SH-SY5Y (cell line): ENCODE data around the gene UBA1.

Experiments
- GATA2 ChIP-seq: IDR thresholded peaks from 2 replicates; pipeline ENCODE4 v1.6.1; 2011; ENCODE audit warnings: mild to moderate bottlenecking, low read depth, low read length
- GATA3 ChIP-seq: IDR thresholded peaks from 2 replicates; pipeline ENCODE4 v1.6.1; 2011; ENCODE audit warnings: low read depth, mild to moderate bottlenecking, low read length, moderate library complexity

Gene UBA1

GRCh38 chrX:47193475-47194193 lies at the start of gene UBA1:
Gene UBA1, plus strand, starts transcription at chrX:47193829. Its CDS starts 4,974 bp downstream, at chrX:47198803.
- no peak for TF ChIP-seq GATA3
- no peak for TF ChIP-seq GATA2

DNA sequence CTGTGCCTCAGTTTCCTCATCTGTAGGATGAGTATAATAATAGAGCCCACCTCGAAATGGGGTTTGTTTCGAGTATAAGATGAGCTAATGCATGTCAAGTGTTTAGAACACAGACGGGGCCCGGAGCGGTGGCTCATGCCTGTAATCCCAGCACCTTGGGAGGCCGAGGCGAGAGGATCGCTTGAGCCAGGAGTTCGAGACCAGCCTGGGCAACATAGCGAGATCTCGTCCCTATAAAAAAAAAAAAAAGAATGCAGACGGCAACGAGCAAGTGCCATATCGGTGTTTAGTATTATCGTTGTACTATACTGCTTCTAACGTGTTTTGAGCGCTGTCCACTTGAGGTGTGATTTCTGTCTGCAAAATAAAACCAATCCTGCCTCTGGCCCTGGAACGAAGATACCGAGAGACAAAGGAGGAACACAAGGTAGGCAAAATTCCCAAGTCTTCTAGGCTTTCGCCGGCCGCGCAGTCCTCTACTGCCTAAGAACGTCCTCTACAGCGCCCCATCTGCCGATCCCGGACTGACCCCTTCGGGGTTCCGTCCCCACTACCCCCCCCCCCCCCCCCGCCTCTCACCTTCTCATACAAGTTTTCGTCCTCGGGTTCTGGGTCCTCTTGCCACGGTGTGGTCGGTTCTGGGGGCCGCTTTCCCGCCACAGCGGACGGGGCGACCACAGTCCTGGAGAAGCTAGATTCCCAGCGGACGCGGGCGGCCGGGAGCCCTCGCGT lies 49.6 kb upstream of the UBA1 start:
- TF ChIP-seq GATA2 (no peak), GATA3 (no peak)

- TF ChIP-seq GATA2 = peak; percentile 54; the same call in 1 of the 2 replicates
- TF ChIP-seq GATA3 = no peak
These were observed 48.8 kb upstream of the UBA1 start, which contains the start of the genes NDUFB11 and RBM10 for GRCh38 chrX:47144626-47145394. Gene NDUFB11, minus strand, starts transcription at chrX:47144702. Its CDS starts 23 bp downstream, at chrX:47144679. Gene RBM10, plus strand, starts transcription at chrX:47145221. Its CDS starts 2,261 bp downstream, at chrX:47147482.

DNA sequence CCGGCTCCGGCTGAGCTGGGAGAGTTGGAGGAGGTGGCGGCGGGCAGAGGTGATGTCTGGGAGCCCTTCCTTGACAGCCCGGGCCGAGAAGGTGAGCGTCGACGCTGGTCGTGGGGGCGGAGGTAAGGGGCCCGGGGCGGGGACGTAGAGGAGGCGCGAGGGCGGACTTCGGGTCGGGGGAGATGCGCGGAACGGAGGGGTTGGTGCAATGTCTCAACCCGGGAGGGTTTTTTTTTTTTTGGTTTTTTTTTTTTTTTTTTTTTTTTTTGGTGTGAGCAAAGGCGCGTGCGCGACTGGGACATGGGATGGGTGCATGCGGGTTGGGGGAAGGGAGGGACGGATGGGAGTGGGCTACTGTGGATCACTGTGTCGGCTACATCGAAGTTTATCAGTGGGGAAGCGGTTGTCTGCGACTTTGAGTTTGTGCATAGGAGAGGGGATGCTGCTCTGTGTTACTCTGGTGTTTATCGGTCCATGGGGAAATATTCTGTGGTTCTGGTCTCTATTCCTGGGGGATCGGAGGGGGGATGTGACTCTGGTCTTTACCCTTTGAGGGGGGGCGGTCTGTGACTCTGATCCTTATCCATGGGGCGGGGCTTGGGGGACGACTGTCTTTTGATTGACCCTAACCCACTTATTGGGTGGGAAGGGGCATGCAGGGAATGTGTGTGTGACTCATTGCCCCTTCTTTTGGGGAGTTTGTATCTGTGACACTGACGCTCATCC lies 48.1 kb upstream of the UBA1 start:
- no peak for TF ChIP-seq GATA3
- TF ChIP-seq GATA2 = no peak

DNA sequence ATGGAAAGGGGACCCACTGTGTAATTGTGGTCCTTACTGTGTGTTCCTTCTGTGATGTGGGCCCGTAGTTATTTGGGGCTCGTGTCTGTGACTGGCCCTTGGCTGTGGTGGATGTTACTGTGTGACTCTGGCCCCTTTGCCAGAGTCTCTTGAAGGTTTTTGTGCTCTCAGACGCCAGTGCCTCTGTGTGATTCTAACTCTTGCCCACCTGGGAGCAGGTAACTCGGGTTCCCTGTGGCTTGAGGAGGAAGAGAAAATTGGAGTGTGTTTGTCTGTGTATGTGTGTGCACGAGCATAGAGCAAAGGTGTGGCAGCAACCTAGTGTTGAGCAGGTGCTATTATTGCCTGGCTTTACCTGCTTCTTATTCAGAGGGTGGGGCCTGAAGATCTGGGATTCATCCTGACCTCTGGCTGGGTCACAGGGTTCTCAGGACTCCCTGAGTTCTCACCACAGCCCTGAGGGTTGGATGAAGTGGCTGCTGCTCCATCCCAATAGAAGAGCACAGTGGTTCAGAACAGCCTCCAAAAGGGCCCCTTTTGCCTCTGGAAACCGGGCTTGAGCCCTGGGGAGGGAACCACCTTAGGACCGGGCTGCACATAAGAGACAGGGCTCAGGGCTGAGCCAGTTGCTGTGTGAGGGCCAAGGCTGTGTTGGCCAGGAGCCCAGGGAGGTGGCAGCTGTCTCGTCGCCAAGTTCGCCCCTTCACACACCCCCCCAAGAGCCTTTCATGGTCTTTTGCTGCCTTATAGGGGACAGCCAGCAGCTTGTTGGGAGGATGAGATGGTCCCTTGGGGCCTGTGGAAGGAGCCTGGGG lies 47.3 kb upstream of the UBA1 start:
- TF ChIP-seq GATA2 (no peak), GATA3 (no peak)

DNA sequence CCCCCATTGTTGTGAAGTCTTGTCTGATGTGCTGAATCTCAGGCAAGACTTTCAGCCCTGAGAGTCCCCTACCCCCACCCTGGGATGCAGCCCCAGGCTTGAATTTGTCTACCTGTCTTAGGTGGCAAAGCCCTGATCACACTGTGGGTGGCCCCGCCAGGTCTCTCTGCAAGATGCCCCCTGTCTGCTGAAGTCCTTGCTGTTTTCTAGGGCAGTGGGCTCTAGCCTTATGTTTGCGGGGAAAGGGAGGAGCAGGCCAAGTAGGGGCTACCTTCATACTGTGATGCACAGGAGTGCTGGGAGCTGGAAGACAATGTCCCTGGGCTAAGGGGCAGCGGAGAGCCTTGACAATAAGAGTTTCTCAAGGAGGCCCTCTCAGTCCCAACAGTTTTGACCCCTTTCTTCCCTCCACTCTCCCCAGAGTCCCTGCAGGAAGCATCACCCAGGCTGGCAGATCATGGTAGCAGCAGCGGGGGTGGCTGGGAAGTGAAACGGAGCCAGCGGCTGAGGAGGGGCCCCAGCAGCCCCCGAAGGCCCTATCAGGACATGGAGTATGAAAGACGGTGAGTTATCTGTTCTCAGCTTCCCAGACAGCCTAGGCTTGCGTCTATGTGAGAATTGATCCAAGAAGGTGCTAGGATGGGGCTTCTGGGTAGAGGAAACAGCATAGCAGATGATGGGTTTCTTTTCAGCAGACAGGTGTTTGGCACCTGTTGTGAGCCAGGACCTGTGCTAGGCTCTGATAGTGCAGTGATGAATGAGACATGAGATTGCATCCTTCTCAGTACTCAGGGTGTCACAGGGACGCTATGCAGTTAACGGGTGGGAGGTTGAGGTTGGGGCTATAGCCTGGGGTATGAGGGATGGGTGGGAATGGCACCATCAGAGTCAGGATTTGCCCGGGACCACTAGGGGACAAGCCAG lies 46.4 kb upstream of the UBA1 start:
- no peak for TF ChIP-seq GATA2
- no peak for TF ChIP-seq GATA3

DNA sequence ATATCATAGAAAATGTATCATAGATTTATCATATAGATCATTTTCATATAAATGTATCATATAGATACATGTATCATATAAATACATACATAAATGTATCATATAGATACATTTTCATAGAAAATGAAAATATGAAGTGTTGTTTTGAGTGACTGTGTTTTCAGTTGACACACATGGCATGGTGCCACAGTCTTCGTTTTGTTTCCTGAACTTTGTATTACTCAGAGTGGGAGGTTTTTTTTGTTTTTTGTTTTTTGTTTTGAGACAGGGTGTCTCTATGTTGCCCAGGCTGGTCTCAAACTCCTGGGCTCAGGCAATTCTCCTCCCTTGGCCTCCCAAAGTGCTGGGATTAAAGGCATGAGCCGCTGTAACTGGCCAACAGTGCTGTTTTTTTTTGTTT lies 44.7 kb upstream of the UBA1 start:
- TF ChIP-seq GATA2 (no peak), GATA3 (no peak)

DNA sequence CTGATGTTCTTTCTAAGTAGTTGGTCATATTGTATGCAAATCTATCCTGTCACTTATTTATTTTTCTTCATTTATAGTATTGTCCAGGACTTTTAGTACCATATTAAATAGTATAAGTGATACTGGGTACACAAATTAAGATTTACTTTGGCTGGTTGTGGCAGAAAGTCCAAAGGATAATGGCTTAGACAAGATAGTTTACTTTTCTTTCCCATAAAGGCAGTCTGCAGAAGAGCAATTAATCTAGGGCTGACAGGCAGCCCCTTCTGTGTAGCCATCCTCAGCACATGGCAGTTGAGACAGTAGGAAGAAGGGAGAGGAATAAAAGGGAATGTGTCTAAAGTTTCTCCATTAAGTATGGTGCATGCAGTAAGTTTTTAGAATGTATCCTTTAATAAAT lies 42.2 kb upstream of the UBA1 start:
- TF ChIP-seq GATA3 (no peak), GATA2 (no peak)

DNA sequence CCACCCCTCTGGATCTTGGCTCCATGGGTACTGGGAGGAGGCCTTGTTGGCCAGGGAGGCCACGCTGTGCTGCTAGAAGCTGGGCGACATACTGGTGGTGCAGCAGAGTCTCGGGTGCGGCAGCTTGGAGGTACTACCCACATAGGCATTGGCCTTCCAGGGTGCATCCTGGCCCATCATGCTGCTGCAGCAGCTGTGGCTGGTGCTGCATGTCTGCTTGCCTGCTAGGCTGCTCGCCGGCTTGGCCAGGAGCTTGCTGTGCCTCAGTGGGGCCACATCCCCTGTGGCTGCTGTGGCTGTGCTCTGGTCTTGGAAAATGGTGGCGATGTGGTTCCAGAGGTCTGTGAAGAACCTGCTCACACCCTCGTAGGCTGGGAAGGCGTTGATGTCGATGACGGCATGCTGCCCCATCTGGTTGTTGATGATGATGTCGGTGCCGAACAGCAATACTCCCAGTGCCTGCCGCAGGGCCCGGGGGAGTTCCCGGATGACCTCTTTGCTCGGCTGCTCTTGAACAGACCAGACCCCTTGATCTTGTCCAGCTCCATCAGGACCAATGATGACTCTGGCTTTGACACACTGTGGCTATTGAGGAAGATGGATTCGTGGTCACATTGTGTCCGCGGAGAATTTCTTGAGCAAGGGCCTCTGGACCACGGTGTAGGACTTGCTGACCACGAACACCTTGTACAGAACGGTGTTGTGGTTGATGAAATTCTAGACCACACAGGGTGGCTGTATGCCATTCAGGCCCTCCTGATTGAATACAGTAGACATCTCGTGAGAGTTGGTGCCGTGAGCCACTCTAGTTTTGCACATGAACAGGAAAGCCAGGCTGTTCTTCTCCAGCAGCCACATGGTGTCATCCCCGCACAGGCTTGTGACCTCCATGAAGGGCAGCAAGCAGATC lies 36.8 kb upstream of the UBA1 start:
- TF ChIP-seq GATA2 (no peak), GATA3 (no peak)

GRCh38 chrX:47158131-47158530 lies 35.5 kb upstream of the UBA1 start:
- no peak for TF ChIP-seq GATA3
- TF ChIP-seq GATA2 = no peak

DNA sequence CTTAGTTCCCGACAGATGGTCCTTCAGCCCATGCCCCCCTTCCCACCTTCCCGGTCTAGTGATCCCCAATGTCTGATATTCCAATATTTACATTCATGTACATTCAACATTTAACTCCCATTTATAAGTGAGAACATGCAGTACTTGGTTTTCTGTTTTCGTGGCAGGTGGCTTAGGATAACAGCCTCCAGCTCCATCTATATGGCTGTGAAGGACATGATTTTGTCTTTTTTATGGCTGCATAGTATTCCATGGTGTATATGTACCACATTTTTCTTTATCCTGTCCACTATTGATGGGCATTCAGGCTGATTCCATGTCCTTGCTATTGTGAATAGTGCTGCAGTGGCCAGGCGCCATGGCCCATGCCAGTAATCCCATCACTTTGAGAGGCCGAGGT lies 34.8 kb upstream of the UBA1 start:
- TF ChIP-seq GATA2 (no peak), GATA3 (no peak)
